Activated T-cell treated with anti-CD3 and anti-CD28 coated beads, Interleukin-2, amount 50 U/mL, for 72 hours (primary cell): ENCODE measurements around the gene C1orf198. TPM values are rescaled to one million over a fixed set of nuclear protein-coding genes. Genes with fewer than 3 reads are reported as not detected.

Experiments
- ATAC-seq, 2 donors: fragments of 150-1000 bp; cut with Tn5 transposase; replicated peaks in 1 of 2; 2 replicates each; pipeline ENCODE4 v1.10.0; 2021; ENCODE audit warnings: moderate library complexity in 2 of 2, mild to moderate bottlenecking in 1 of 2
- DNase-seq, 2 donors: peaks; one replicate each; pipeline ENCODE4 v3.0.0; 2021 to 2022; ENCODE audit warnings: mixed read lengths in 1 of 2
- H3K27ac Mint-ChIP-seq: one replicate; pipeline ENCODE4 v1.8.0; 2022; ENCODE audit warnings: mild to moderate bottlenecking, moderate library complexity, mixed read lengths
- H3K27me3 Mint-ChIP-seq: one replicate; pipeline ENCODE4 v1.8.0; 2022; ENCODE audit warnings: low read depth, mixed read lengths
- H3K36me3 Mint-ChIP-seq, 2 donors: one replicate each; pipeline ENCODE4 v1.8.0; 2022; ENCODE audit warnings: mixed read lengths in 2 of 2, mild to moderate bottlenecking in 1 of 2; ENCODE audit not compliant: insufficient read depth in 2 of 2
- H3K4me1 Mint-ChIP-seq: one replicate; pipeline ENCODE4 v1.8.0; 2022; ENCODE audit warnings: low read depth, mixed read lengths
- H3K4me3 Mint-ChIP-seq, 2 donors: one replicate each; pipeline ENCODE4 v1.8.0; 2022; ENCODE audit warnings: mild to moderate bottlenecking in 2 of 2, mixed read lengths in 2 of 2, moderate library complexity in 2 of 2
- H3K9me3 Mint-ChIP-seq, 2 donors: one replicate each; pipeline ENCODE4 v1.8.0; 2022; ENCODE audit warnings: mixed read lengths in 2 of 2
- total RNA-seq, 2 donors: library from RNA; stranded (reverse); gene quantifications; one replicate each; pipeline ENCODE4 v1.2.3, GENCODE V29; 2022

C1orf198 gene
- total RNA-seq, 2 donors from 2014 or later = 5.4 to 7.6 TPM

DNA sequence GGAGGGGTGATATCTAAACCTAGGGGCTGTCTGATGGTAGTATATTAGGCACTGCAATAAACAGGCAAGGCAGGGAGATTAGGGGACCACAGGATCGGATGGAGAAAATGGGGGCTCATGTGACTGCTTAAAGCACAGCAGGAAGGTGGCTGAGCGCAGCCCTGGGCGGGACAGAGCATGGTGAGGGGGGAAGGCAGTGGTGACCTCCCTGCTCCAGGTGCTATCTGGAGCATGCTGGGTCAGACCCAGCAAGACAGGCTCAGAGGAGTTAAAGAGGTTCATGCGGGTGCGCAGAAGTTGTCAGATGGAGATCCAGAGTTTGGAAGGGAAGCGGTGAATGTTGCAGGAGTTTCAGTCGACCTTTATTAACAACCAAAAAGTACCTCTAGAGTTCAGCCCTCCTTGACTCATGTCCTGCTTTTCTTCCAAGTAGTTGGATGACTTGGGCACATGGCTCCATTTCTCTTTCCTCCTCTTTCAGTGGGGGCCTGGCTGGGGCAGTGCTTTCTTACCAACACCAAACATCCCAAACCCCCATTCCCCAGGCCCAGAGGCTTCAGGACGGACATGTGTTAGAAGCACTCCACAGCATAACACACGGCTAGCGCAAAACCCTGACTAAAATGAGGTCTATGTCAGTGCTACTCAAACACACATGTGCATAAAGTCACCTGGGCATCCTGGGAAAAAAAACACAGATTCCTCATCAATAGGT, 79.6 kb downstream of the C1orf198 start:
- Mint-ChIP-seq H3K4me3 (no peak overlapping the region), H3K9me3 (no peaks in the 10 kb centered on the region), H3K27me3 (peaks cover 16% of the 10 kb centered on the region), H3K36me3 (no peaks in the 10 kb centered on the region), H3K4me1 (peaks cover 3% of the 10 kb centered on the region), H3K27ac (no peak overlapping the region)
- DNase-seq (no peak), ATAC-seq (no peak)

DNA sequence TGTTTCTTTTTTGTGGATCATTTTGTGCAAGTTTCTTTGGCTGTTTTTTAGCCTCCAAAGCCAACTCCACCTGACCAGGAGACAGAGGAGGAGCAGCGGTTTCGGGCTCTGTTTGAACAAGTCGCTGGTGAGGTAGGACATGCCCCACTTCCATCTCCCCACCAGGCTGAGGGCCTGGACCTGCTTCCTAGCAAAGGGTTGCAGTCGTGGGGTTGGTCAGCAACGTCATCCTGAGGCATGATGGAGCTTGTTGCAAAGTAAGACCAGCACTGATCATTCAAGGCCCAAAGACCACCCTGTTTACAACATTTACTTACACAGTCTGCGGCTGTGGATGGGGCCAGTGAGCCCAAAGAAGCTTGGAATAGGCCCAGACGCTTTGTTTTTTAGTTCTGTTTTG, 80.8 kb downstream of the C1orf198 start:
- no peak overlapping the region for H3K4me3 Mint-ChIP-seq
- DNase-seq (no peak), ATAC-seq (no peak)
- H3K27ac Mint-ChIP-seq = no peak overlapping the region
- peaks cover 3% of the 10 kb centered on the region for H3K4me1 Mint-ChIP-seq
- peaks cover 16% of the 10 kb centered on the region for H3K27me3 Mint-ChIP-seq
- no peaks in the 10 kb centered on the region for H3K36me3 Mint-ChIP-seq
- H3K9me3 Mint-ChIP-seq = no peaks in the 10 kb centered on the region

Other genes with a start within 250 kb of the C1orf198 start
- gene COG2, start 226.0 kb downstream of the C1orf198 start, total RNA-seq = 10 to 100 TPM; 32.6 to 34.0 TPM
- not detected for gene AGT, start 154.4 kb downstream of the C1orf198 start, total RNA-seq
- not detected for gene CAPN9, start 121.1 kb downstream of the C1orf198 start, total RNA-seq
- 10 to 100 TPM; 18.6 to 18.8 TPM for gene TTC13, start 110.3 kb upstream of the C1orf198 start, total RNA-seq
- 10 to 100 TPM; 16.0 to 23.7 TPM for gene ARV1, start 110.6 kb upstream of the C1orf198 start, total RNA-seq
- gene FAM89A, start 171.7 kb upstream of the C1orf198 start, total RNA-seq = 10 to 100 TPM; 17.1 to 17.4 TPM